A673 (cell line): Measurements from ENCODE around the gene NR0B1. TPM values are rescaled to one million over a fixed set of nuclear protein-coding genes. Genes with fewer than 3 reads are reported as not detected.

Experiments used
- BruUV-seq: library from RNA; stranded (reverse); fragments of 400-500 nt; replicated peaks from 2 replicates; lab custom pipeline; 2021; lab: Mats Ljungman, UMichigan
- CTCF ChIA-PET: fragments of 300-600 bp; sonication (Branson Sonifier 250); formaldehyde crosslinking; loops from one replicate; lab custom pipeline; 2022; ENCODE audit warnings: antibody characterized with exemption; lab: Charles Lee
- POLR2A ChIA-PET: fragments of 300-600 bp; sonication (Branson Sonifier 250); formaldehyde crosslinking; loops from one replicate; lab custom pipeline; 2022; ENCODE audit warnings: antibody characterized with exemption; ENCODE audit not compliant: low non-redundant PET; lab: Charles Lee
- DNase-seq: peaks from one replicate; pipeline ENCODE4 v3.0.0-alpha.2; 2015; ENCODE audit warnings: low spot score
- H3K27ac ChIP-seq: fragments of 200-600 bp; sonication (generic); 2 replicates; pipeline ENCODE4 v1.5.1; 2016; ENCODE audit warnings: mixed run types, low read depth, mild to moderate bottlenecking, mixed read lengths, antibody characterized with exemption, low read length; ENCODE audit not compliant: poor library complexity, severe bottlenecking
- H3K27me3 ChIP-seq: fragments of 200-600 bp; sonication (generic); replicated peaks from 2 replicates; pipeline ENCODE4 v1.6.1; 2017; ENCODE audit warnings: mixed run types, low read depth, mild to moderate bottlenecking, mixed read lengths, antibody characterized with exemption, low read length; ENCODE audit not compliant: insufficient read depth, poor library complexity
- H3K36me3 ChIP-seq: fragments of 200-600 bp; sonication (generic); 2 replicates; pipeline ENCODE4 v1.6.1; 2016; ENCODE audit warnings: mixed run types, mild to moderate bottlenecking, mixed read lengths, antibody characterized with exemption, low read length; ENCODE audit not compliant: insufficient read depth, poor library complexity, severe bottlenecking
- H3K4me1 ChIP-seq: fragments of 200-600 bp; sonication (generic); 2 replicates; pipeline ENCODE4 v1.6.1; 2017; ENCODE audit warnings: mixed run types, mild to moderate bottlenecking, mixed read lengths, antibody characterized with exemption, low read length; ENCODE audit not compliant: insufficient read depth, poor library complexity, severe bottlenecking
- H3K4me3 ChIP-seq: fragments of 200-600 bp; sonication (generic); 2 replicates; pipeline ENCODE4 v1.5.1; 2016; ENCODE audit warnings: low read depth, mixed run types, mild to moderate bottlenecking, mixed read lengths, low read length; ENCODE audit not compliant: poor library complexity, severe bottlenecking
- H3K9me3 ChIP-seq: fragments of 200-600 bp; sonication (generic); 2 replicates; pipeline ENCODE4 v1.6.1; 2016; ENCODE audit warnings: mixed run types, low read depth, mild to moderate bottlenecking, mixed read lengths, antibody characterized with exemption, low read length; ENCODE audit not compliant: poor library complexity, severe bottlenecking
- CTCF ChIP-seq: fragments of 300-800, 200-600 bp; sonication (generic); conservative IDR thresholded peaks from 2 replicates; pipeline ENCODE4 v1.5.1; 2017; ENCODE audit warnings: low read depth, mild to moderate bottlenecking, antibody characterized with exemption, low read length, moderate library complexity, mixed read lengths
- EZH2 ChIP-seq: fragments of 200-600 bp; sonication (generic); IDR thresholded peaks from 2 replicates; pipeline ENCODE4 v1.6.1; 2017; ENCODE audit warnings: borderline replicate concordance, low read depth, mild to moderate bottlenecking, mixed read lengths, antibody characterized with exemption, low read length; ENCODE audit not compliant: poor library complexity, severe bottlenecking
- intact Hi-C: fragments of 100-400 bp; cut with micrococcal nuclease; formaldehyde crosslinking; loops from one replicate; pipeline ENCODE4 v1.10.0; 2022; ENCODE audit not compliant: unreplicated experiment
- total RNA-seq: library from RNA; stranded (reverse); gene quantifications from 2 replicates; pipeline ENCODE4 v1.2.3, GENCODE V29; 2021

Gene NR0B1
- total RNA-seq, 1 experiment from 2014 or later = 69.6 TPM

- ChIA-PET POLR2A (no interaction called here), CTCF (no interaction called here)
- Histone ChIP-seq H3K27me3 (no peaks in the 10 kb centered on the region), H3K4me3 (no peak overlapping the region), H3K27ac (no peak overlapping the region), H3K36me3 (no peaks in the 10 kb centered on the region), H3K9me3 (no peaks in the 10 kb centered on the region), H3K4me1 (no peaks in the 10 kb centered on the region)
- DNase-seq = no peak
- no TSS peak for BruUV-seq
- intact Hi-C loops = no loop called here
- TF ChIP-seq CTCF (no peak), EZH2 (no peak)
These were observed 31.6 kb upstream of the NR0B1 start for GRCh38 chrX:30340753-30341152.

GRCh38 chrX:30327762-30328161 is 18.6 kb upstream of the NR0B1 start:
- CTCF ChIA-PET = no interaction called here
- TF ChIP-seq CTCF = no peak
- TF ChIP-seq EZH2 = no peak
- POLR2A ChIA-PET = no interaction called here
- DNase-seq = no peak
- Histone ChIP-seq H3K27me3 (no peaks in the 10 kb centered on the region), H3K4me1 (no peaks in the 10 kb centered on the region), H3K27ac (no peak overlapping the region), H3K4me3 (no peak overlapping the region), H3K36me3 (no peaks in the 10 kb centered on the region), H3K9me3 (no peaks in the 10 kb centered on the region)
- no TSS peak for BruUV-seq
- intact Hi-C loops = no loop called here

GRCh38 chrX:30317308-30317707 is 8.1 kb upstream of the NR0B1 start:
- intact Hi-C loops = no loop called here
- CTCF ChIA-PET = no interaction called here
- H3K9me3 ChIP-seq = no peaks in the 10 kb centered on the region
- no TSS peak for BruUV-seq
- TF ChIP-seq CTCF (no peak), EZH2 (no peak)
- DNase-seq = no peak
- no peaks in the 10 kb centered on the region for H3K27me3 ChIP-seq
- H3K36me3 ChIP-seq = no peaks in the 10 kb centered on the region
- no peaks in the 10 kb centered on the region for H3K4me1 ChIP-seq
- H3K27ac ChIP-seq = no peak overlapping the region
- POLR2A ChIA-PET = no interaction called here
- no peak overlapping the region for H3K4me3 ChIP-seq
